GM18858 (cell line): ENCODE results near the gene FTSJ3.
"Not testable (repeated sequence)": the region's sequence is repeated elsewhere in the genome, so short reads cannot be mapped to it uniquely, and the experiment has no call there.

Source experiments
- ATAC-seq: cut with Tn5 transposase; IDR thresholded peaks from one replicate; pipeline ENCODE4 v1.9.1; 2021; ENCODE audit not compliant: unreplicated experiment

The FTSJ3 gene

GRCh38 chr17:63843387-63843888 is 16.0 kb upstream of the FTSJ3 start:
- ATAC-seq, result not testable (repeated sequence)

DNA sequence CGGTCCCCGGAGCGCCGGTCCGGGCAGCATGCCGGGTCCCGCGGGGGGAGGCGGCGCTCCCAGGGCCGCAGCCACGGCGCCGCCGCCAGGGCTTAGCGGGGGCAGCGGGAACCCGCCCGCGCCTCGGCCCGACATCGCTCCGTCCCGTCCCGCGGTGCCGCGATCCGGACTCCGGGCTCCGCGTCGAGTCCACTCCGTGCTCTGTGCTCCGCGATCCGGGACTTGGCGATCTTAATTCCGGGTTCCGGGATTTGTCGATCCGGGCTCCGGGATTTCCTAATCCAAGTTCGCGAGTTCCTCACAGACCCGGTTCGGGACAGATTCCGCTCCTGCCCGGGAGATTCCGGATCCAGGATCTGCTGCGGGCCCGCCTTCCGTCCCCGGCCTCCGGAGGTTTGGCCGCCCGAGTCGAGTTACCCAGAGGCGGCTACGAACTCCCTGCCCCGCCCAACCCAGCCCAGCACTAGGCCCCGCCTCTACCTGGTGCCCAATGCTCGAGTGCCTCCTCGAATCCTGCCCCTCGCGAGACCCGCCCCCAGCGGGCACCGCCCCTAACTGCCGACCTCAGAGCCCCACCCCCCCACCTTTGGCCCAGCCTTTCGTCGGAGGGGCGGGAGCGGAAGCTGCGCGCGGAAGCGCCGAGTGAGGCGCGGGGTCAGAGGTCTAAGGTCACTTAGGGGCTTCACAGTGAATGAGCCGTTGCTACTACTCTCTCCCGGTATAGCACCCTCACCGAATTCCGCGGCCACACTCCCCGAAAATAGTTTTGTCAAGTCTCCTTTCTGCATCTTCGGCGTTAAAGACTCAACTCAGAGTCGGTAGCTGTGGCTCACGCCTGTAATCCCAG is 15.3 kb upstream of the FTSJ3 start, which contains the start of gene SMARCD2:
Gene SMARCD2 (minus strand): TSS at position 146 of the 847 bp plus-strand sequence. CDS start 11 bp downstream, at position 135.
- peak; percentile 60 for ATAC-seq

DNA sequence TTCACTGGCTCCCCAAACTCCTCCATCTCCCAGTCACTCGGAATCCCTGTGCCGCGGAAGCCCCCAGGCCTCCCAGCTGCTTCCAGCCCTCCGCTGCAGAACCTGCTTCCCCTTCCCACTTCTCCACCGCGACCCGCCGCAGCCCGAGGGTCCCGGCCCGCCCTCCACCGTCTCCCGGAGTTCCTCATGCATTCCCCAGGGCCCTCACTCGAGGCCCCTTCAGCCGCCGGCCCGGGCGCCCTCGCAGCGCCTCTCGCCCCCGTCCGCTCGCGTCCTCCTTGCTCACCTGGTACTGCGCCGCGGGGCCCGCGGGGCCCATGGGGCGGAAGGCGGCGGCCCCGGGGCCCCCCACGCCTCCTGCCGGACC is 14.7 kb upstream of the FTSJ3 start:
- ATAC-seq, result peak; percentile 21

DNA sequence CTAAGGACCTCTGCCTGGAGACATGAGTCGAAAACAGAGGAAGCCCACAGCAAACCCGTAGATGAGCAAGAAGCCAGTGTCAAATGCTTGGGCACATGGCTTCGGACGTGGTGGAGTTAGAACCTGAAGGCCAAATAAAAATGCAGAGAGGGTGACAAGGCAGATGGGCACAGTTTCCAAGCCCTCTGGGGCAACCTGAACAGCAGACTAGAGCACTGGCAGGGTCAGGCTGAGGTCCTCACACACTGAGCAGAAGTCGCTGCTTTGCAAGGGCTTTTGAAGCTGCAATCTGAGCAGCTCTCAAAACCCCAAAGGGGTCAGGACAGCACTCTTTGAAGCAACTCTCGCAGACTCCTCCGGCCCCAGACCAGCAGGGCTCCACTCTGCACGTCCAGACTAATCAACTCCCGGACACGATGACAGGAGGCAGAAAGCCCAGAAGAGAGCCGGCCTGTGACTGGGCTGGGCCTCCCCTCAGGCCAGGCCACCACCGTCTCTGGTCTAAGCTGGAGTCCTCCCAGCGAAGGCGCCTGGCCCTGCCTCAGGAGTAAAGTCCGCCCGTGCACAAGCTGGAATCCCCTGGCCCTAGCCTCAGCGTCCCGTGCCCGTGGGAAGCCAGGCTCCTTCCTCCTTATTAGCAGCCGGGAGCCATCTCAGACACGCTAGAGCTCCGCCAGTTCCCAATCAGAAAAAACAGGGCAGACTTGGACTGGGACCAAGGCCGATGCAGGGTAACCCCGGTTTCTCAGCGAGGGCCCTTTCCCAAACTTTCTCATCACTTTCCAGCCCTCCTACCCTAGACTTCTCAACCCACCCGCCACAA is 14.1 kb upstream of the FTSJ3 start:
- no peak for ATAC-seq

GRCh38 chr17:63840591-63841349 is 13.3 kb upstream of the FTSJ3 start:
- ATAC-seq, result no peak

GRCh38 chr17:63838631-63839171 is 11.2 kb upstream of the FTSJ3 start:
- ATAC-seq, result no peak

- ATAC-seq, result no peak
Measured at GRCh38 chr17:63837962-63838600, 10.6 kb upstream of the FTSJ3 start.

DNA sequence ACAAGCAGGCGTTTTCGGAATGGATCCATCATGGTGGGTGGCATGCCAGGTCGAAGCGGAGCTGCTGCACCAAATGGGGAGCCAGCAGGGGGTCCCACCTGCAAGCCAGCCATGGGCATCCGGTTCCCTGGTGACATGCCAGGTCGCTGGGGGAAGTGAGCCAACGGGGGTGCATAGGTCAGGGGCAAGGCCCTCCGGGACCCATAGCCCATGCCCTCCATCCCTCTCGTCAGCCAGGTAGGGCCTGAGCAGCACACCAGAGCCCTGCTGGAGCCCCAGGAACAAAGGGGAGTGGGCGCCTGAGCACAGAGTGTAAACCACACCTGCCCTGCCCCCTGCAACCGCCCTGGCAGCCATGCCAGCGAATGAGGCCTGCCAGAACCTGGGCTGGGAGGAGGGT is 10.0 kb upstream of the FTSJ3 start:
- no peak for ATAC-seq

DNA sequence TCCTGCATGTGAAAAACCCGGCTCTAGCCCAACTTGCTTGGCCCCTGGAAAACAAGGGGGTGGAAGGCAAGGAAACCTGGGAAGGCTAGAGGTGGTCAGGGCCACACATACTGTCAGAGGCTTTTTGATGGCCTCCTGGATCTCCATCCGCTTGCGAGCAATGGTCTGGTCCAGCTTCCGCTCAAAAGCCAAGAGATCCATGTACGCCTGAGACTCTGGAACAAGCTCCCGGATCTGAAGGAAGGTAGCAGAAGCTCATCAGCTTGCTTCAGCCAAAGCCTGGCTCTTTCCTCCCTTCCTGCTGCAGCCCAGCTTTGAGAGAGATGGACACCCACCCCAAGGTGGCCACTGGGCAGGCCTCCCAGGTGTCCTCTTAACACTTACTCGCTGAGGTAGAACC is 9.3 kb upstream of the FTSJ3 start:
- ATAC-seq, result no peak

- no peak for ATAC-seq
Measured at GRCh38 chr17:63835167-63835720, 7.8 kb upstream of the FTSJ3 start.

- peak; percentile 63 for ATAC-seq
Measured at GRCh38 chr17:63834431-63835166, 7.1 kb upstream of the FTSJ3 start.

- no peak for ATAC-seq
Measured at GRCh38 chr17:63833741-63834373, 6.4 kb upstream of the FTSJ3 start.

DNA sequence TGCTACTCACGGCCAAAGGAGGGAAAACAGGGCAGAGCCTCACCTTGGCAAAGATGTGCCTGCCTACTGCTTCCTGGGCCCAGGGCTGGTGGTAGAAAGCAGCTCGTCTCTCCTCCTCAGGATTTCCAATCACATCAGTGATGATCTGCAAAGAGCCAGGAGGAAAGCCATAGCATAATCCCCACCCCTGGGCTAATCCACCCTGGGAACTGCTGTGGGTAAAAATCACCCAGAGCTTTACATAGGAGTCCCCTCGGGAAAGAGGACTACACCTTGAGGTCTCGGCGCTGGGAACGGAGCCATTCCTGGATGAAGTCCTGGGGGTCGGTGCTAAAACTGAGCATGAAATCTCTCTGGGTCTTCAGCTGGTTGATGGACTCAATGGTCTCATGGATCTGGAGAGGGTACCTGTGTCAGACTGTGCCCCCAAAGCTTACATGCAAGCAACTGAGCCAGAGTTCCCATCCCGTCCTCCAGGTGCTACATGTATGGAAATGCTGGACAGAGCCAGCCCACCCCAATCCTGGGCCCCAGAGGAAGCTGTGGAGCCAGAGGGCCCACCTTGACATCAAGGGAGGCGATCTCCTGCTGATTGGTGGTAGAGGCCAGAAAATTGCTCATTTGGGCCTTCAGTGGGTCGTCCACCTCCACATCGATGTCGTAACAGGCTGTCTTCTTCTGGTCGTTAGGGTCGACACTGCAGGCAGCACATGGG is 5.7 kb upstream of the FTSJ3 start:
- no peak for ATAC-seq

DNA sequence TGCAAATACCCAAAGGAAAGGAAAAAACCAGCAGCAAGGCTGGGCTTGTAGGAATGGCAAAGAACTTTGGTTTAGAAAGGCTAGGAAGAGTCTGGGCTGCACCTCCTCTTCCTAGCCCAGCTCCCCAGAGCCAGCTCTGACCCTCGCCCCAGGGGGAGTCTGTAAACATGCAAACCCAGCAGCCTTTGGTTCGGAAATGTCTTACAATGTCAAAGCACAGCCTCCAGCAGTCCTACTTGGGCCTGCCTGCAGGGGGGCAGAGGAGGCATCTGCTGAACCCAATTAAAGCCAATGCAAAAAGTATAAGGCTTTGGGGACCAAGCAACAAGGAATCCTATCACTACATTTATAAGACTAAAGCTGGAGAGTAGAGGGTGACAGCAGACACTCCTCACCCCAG is 5.0 kb upstream of the FTSJ3 start:
- no peak for ATAC-seq

DNA sequence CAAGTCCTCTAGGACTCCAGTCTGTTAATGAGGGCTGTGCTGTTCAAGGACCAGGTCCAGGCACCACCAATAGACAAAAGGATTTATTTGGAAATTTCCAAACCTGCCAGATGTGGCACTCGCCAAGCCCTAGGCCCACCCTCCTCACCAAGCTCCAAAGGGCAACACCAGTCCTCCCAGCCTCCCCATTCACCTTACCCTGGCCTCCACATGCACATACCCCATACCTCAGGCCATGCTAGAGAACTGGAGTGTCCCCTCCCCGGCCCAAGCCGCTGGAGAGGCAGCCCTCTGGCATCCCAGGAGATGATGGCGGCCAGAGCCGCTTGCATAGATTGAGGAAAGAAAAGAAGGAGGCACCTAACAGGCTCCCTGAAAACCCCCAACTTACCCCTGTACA is 4.6 kb upstream of the FTSJ3 start:
- no peak for ATAC-seq

GRCh38 chr17:63831505-63831904 is 4.0 kb upstream of the FTSJ3 start:
- ATAC-seq, result no peak

DNA sequence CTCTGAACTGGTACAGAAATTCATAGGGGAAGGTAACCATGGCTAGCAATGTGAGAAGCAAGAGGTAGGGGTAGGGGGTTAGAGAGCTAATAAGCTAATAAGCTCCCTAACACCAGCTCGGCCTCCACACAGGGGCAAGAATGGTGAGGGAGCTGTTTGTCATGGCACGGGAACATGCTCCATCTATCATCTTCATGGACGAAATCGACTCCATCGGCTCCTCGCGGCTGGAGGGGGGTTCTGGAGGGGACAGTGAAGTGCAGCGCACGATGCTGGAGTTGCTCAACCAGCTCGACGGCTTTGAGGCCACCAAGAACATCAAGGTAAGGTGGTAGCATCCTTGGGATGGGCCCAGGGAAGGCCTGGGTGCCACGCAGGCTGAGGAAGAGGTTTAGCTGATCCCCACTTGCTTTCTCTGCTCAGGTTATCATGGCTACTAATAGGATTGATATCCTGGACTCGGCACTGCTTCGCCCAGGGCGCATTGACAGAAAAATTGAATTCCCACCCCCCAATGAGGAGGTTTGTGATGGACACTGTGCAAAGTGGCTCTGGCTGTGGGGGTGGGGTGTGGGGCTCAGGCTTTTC is 3.5 kb upstream of the FTSJ3 start:
- ATAC-seq, result no peak

- ATAC-seq, result no peak
Measured at GRCh38 chr17:63830278-63830677, 2.8 kb upstream of the FTSJ3 start.
